WTC11 (cell line): ENCODE measurements around the gene GARNL3. TPM values are rescaled to one million over a fixed set of nuclear protein-coding genes. Genes with fewer than 3 reads are reported as not detected.

Experiments
- ATAC-seq: fragments of 200-7000 bp; cut with Tn5 transposase; 2 replicates; pipeline ENCODE4 v1.10.0; 2021; ENCODE audit warnings: mild to moderate bottlenecking, moderate library complexity
- CTCF ChIA-PET: fragments of 300-600 bp; sonication (Branson Sonifier 250); formaldehyde crosslinking; loops from one replicate; lab custom pipeline; 2021; ENCODE audit warnings: antibody characterized with exemption; lab: Charles Lee
- POLR2A ChIA-PET: fragments of 350-600 bp; sonication (Branson Sonifier 250); formaldehyde crosslinking; loops from one replicate; lab custom pipeline; 2021; ENCODE audit warnings: antibody characterized with exemption; lab: Charles Lee
- DNase-seq: peaks from one replicate; pipeline ENCODE4 v3.0.0; 2021; ENCODE audit warnings: low spot score
- H3K27ac Mint-ChIP-seq: 2 replicates; pipeline ENCODE4 v1.8.0; 2021; ENCODE audit warnings: mixed read lengths
- H3K27me3 Mint-ChIP-seq: 2 replicates; pipeline ENCODE4 v1.8.0; 2021; ENCODE audit warnings: low read depth, mild to moderate bottlenecking, moderate library complexity, mixed read lengths
- H3K36me3 Mint-ChIP-seq: 2 replicates; pipeline ENCODE4 v1.8.0; 2021; ENCODE audit warnings: mixed read lengths
- H3K4me1 Mint-ChIP-seq: 2 replicates; pipeline ENCODE4 v1.8.0; 2022; ENCODE audit warnings: mixed read lengths
- H3K4me3 Mint-ChIP-seq: 2 replicates; pipeline ENCODE4 v1.8.0; 2021; ENCODE audit warnings: mild to moderate bottlenecking, moderate library complexity, mixed read lengths
- H3K9me3 Mint-ChIP-seq: 2 replicates; pipeline ENCODE4 v1.8.0; 2021; ENCODE audit warnings: mixed read lengths
- GABPB1 ChIP-seq: sonication (generic); formaldehyde crosslinking; IDR thresholded peaks from 2 replicates; pipeline ENCODE4 v1.8.1; 2023; ENCODE audit warnings: mild to moderate bottlenecking, missing genetic modification reagents
- GRHL2 ChIP-seq: fragments of 250-450 bp; sonication (Bioruptor Pico); IDR thresholded peaks from 2 replicates; pipeline ENCODE4 v1.8.0; 2022; ENCODE audit warnings: mild to moderate bottlenecking, moderate library complexity; ENCODE audit not compliant: insufficient replicate concordance, severe bottlenecking
- MXD4 ChIP-seq: fragments of 250-450 bp; sonication (Bioruptor Pico); IDR thresholded peaks from 2 replicates; pipeline ENCODE4 v1.8.0; 2021; ENCODE audit warnings: mild to moderate bottlenecking, moderate library complexity, borderline replicate concordance
- NFYB ChIP-seq: sonication (generic); formaldehyde crosslinking; conservative IDR thresholded peaks from 2 replicates; pipeline ENCODE4 v1.8.0; 2022; ENCODE audit warnings: low read depth, missing genetic modification reagents
- NR1H2 ChIP-seq: sonication (generic); formaldehyde crosslinking; IDR thresholded peaks from 2 replicates; pipeline ENCODE4 v1.9.0; 2021; ENCODE audit warnings: mild to moderate bottlenecking, moderate library complexity, missing genetic modification reagents
- OVOL2 ChIP-seq: fragments of 250-450 bp; sonication (Bioruptor Pico); IDR thresholded peaks from 2 replicates; pipeline ENCODE4 v1.9.0; 2021; ENCODE audit warnings: mild to moderate bottlenecking, borderline replicate concordance
- SMAD4 ChIP-seq: sonication (generic); formaldehyde crosslinking; IDR thresholded peaks from 2 replicates; pipeline ENCODE4 v1.8.0; 2022; ENCODE audit warnings: mild to moderate bottlenecking, missing genetic modification reagents
- SOX15 ChIP-seq: fragments of 250-450 bp; sonication (Bioruptor Pico); IDR thresholded peaks from 2 replicates; pipeline ENCODE4 v1.9.0; 2021; ENCODE audit warnings: mild to moderate bottlenecking
- TCF7 ChIP-seq: sonication (generic); formaldehyde crosslinking; IDR thresholded peaks from 2 replicates; pipeline ENCODE4 v1.8.0; 2022; ENCODE audit warnings: mild to moderate bottlenecking, low read depth, missing genetic modification reagents, moderate library complexity
- ZNF121 ChIP-seq: sonication (generic); formaldehyde crosslinking; IDR thresholded peaks from 2 replicates; pipeline ENCODE4 v1.8.0; 2023; ENCODE audit warnings: missing genetic modification reagents
- ZNF219 ChIP-seq: sonication (generic); formaldehyde crosslinking; IDR thresholded peaks from 2 replicates; pipeline ENCODE4 v1.8.0; 2023; ENCODE audit warnings: missing genetic modification reagents, mild to moderate bottlenecking, borderline replicate concordance
- ZNF317 ChIP-seq: sonication (generic); formaldehyde crosslinking; IDR thresholded peaks from 2 replicates; pipeline ENCODE4 v1.8.1; 2023; ENCODE audit warnings: low read depth, mild to moderate bottlenecking, moderate library complexity, missing genetic modification reagents, borderline replicate concordance
- total RNA-seq: library from RNA; stranded (reverse); gene quantifications from 3 replicates; pipeline ENCODE4 v1.2.3, GENCODE V29; 2021
- TF ChIP-seq, protein P1 (sequence below): sonication (generic); formaldehyde crosslinking; IDR thresholded peaks from 2 replicates; pipeline ENCODE4 v1.8.1; 2023; ENCODE audit warnings: mild to moderate bottlenecking, missing genetic modification reagents, borderline replicate concordance
- TF ChIP-seq, protein P2 (sequence below): sonication (generic); formaldehyde crosslinking; IDR thresholded peaks from 2 replicates; pipeline ENCODE4 v1.8.0; 2023; ENCODE audit warnings: mild to moderate bottlenecking, missing genetic modification reagents
- TF ChIP-seq, protein P3 (sequence below): sonication (generic); formaldehyde crosslinking; IDR thresholded peaks from 2 replicates; pipeline ENCODE4 v1.8.1; 2023; ENCODE audit warnings: mild to moderate bottlenecking, missing genetic modification reagents, moderate library complexity
- TF ChIP-seq, protein P4 (sequence below): sonication (generic); formaldehyde crosslinking; IDR thresholded peaks from 2 replicates; pipeline ENCODE4 v1.8.1; 2023; ENCODE audit warnings: mild to moderate bottlenecking, missing genetic modification reagents
- TF ChIP-seq, protein P5 (sequence below): fragments of 250-450 bp; sonication (Bioruptor Pico); IDR thresholded peaks from 2 replicates; pipeline ENCODE4 v1.9.0; 2021; ENCODE audit warnings: mild to moderate bottlenecking

Gene GARNL3
- total RNA-seq, 1 experiment from 2014 or later = 17.8 TPM

GRCh38 chr9:127389381-127390247, 125.0 kb downstream of the GARNL3 start:
- Mint-ChIP-seq H3K27ac (no peak overlapping the region), H3K9me3 (no peaks in the 10 kb centered on the region), H3K27me3 (0 out of 2 replicates have a peak, but pooled peaks cover 1% of the 10 kb centered on the region), H3K4me1 (peaks cover 8% of the 10 kb centered on the region), H3K4me3 (no peak overlapping the region), H3K36me3 (no peaks in the 10 kb centered on the region)
- ATAC-seq = no peak
- ChIA-PET POLR2A (no interaction called here), CTCF (interaction anchor here (0.8 to 1.1 kb wide), 2 partner anchors 29 to 78 kb away, joined by 3 read pairs; no protein-coding TSS in a partner anchor)
- DNase-seq = no peak
- TF ChIP-seq, protein P1, sequence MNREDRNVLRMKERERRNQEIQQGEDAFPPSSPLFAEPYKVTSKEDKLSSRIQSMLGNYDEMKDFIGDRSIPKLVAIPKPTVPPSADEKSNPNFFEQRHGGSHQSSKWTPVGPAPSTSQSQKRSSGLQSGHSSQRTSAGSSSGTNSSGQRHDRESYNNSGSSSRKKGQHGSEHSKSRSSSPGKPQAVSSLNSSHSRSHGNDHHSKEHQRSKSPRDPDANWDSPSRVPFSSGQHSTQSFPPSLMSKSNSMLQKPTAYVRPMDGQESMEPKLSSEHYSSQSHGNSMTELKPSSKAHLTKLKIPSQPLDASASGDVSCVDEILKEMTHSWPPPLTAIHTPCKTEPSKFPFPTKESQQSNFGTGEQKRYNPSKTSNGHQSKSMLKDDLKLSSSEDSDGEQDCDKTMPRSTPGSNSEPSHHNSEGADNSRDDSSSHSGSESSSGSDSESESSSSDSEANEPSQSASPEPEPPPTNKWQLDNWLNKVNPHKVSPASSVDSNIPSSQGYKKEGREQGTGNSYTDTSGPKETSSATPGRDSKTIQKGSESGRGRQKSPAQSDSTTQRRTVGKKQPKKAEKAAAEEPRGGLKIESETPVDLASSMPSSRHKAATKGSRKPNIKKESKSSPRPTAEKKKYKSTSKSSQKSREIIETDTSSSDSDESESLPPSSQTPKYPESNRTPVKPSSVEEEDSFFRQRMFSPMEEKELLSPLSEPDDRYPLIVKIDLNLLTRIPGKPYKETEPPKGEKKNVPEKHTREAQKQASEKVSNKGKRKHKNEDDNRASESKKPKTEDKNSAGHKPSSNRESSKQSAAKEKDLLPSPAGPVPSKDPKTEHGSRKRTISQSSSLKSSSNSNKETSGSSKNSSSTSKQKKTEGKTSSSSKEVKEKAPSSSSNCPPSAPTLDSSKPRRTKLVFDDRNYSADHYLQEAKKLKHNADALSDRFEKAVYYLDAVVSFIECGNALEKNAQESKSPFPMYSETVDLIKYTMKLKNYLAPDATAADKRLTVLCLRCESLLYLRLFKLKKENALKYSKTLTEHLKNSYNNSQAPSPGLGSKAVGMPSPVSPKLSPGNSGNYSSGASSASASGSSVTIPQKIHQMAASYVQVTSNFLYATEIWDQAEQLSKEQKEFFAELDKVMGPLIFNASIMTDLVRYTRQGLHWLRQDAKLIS (CRISPR knock-in tag) = no peak
- TF ChIP-seq GABPB1 (0 out of 2 replicates have a peak, but pooled peaks have one; percentile 37), ZNF219 (CRISPR knock-in tag) (no peak), SOX15 (CRISPR knock-in tag) (no peak), GRHL2 (CRISPR knock-in tag) (no peak)

DNA sequence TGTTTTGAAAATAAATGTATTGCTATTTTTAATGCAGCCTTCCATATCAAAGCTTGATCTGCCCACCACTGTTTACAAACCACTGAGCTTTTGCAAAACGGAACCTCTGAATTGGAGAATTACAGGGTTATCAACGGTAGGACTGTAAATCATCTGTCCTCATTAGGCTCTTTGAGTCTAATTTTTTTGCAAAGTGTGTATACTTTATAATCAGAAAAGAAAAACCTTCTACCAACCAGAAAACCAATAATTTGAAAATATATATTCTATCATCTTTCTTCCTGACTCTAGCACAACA, 125.6 kb downstream of the GARNL3 start:
- Mint-ChIP-seq H3K9me3 (no peaks in the 10 kb centered on the region), H3K27ac (no peak overlapping the region), H3K27me3 (peaks cover 7% of the 10 kb centered on the region), H3K4me1 (peaks cover 8% of the 10 kb centered on the region), H3K4me3 (no peak overlapping the region), H3K36me3 (no peaks in the 10 kb centered on the region)
- no peak for ATAC-seq
- ChIA-PET POLR2A (no interaction called here), CTCF (no interaction called here)
- DNase-seq = no peak
- TF ChIP-seq, protein P2, sequence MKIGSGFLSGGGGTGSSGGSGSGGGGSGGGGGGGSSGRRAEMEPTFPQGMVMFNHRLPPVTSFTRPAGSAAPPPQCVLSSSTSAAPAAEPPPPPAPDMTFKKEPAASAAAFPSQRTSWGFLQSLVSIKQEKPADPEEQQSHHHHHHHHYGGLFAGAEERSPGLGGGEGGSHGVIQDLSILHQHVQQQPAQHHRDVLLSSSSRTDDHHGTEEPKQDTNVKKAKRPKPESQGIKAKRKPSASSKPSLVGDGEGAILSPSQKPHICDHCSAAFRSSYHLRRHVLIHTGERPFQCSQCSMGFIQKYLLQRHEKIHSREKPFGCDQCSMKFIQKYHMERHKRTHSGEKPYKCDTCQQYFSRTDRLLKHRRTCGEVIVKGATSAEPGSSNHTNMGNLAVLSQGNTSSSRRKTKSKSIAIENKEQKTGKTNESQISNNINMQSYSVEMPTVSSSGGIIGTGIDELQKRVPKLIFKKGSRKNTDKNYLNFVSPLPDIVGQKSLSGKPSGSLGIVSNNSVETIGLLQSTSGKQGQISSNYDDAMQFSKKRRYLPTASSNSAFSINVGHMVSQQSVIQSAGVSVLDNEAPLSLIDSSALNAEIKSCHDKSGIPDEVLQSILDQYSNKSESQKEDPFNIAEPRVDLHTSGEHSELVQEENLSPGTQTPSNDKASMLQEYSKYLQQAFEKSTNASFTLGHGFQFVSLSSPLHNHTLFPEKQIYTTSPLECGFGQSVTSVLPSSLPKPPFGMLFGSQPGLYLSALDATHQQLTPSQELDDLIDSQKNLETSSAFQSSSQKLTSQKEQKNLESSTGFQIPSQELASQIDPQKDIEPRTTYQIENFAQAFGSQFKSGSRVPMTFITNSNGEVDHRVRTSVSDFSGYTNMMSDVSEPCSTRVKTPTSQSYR (CRISPR knock-in tag) = no peak
- TF ChIP-seq ZNF317 (CRISPR knock-in tag) (no peak), MXD4 (CRISPR knock-in tag) (no peak), ZNF219 (CRISPR knock-in tag) (no peak), NR1H2 (no peak), TCF7 (CRISPR knock-in tag) (no peak), ZNF121 (no peak), NFYB (CRISPR knock-in tag) (no peak), OVOL2 (CRISPR knock-in tag) (no peak), SMAD4 (CRISPR knock-in tag) (no peak)
- TF ChIP-seq, protein P3, sequence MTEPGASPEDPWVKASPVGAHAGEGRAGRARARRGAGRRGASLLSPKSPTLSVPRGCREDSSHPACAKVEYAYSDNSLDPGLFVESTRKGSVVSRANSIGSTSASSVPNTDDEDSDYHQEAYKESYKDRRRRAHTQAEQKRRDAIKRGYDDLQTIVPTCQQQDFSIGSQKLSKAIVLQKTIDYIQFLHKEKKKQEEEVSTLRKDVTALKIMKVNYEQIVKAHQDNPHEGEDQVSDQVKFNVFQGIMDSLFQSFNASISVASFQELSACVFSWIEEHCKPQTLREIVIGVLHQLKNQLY (CRISPR knock-in tag) = no peak
- TF ChIP-seq, protein P4, sequence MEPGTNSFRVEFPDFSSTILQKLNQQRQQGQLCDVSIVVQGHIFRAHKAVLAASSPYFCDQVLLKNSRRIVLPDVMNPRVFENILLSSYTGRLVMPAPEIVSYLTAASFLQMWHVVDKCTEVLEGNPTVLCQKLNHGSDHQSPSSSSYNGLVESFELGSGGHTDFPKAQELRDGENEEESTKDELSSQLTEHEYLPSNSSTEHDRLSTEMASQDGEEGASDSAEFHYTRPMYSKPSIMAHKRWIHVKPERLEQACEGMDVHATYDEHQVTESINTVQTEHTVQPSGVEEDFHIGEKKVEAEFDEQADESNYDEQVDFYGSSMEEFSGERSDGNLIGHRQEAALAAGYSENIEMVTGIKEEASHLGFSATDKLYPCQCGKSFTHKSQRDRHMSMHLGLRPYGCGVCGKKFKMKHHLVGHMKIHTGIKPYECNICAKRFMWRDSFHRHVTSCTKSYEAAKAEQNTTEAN (CRISPR knock-in tag) = no peak
- TF ChIP-seq, protein P5, sequence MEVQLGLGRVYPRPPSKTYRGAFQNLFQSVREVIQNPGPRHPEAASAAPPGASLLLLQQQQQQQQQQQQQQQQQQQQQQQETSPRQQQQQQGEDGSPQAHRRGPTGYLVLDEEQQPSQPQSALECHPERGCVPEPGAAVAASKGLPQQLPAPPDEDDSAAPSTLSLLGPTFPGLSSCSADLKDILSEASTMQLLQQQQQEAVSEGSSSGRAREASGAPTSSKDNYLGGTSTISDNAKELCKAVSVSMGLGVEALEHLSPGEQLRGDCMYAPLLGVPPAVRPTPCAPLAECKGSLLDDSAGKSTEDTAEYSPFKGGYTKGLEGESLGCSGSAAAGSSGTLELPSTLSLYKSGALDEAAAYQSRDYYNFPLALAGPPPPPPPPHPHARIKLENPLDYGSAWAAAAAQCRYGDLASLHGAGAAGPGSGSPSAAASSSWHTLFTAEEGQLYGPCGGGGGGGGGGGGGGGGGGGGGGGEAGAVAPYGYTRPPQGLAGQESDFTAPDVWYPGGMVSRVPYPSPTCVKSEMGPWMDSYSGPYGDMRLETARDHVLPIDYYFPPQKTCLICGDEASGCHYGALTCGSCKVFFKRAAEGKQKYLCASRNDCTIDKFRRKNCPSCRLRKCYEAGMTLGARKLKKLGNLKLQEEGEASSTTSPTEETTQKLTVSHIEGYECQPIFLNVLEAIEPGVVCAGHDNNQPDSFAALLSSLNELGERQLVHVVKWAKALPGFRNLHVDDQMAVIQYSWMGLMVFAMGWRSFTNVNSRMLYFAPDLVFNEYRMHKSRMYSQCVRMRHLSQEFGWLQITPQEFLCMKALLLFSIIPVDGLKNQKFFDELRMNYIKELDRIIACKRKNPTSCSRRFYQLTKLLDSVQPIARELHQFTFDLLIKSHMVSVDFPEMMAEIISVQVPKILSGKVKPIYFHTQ (CRISPR knock-in tag) = no peak
- TF ChIP-seq, protein P1 (CRISPR knock-in tag) = no peak
